ENCODE data around the gene WNT11.

Gene WNT11

DNA sequence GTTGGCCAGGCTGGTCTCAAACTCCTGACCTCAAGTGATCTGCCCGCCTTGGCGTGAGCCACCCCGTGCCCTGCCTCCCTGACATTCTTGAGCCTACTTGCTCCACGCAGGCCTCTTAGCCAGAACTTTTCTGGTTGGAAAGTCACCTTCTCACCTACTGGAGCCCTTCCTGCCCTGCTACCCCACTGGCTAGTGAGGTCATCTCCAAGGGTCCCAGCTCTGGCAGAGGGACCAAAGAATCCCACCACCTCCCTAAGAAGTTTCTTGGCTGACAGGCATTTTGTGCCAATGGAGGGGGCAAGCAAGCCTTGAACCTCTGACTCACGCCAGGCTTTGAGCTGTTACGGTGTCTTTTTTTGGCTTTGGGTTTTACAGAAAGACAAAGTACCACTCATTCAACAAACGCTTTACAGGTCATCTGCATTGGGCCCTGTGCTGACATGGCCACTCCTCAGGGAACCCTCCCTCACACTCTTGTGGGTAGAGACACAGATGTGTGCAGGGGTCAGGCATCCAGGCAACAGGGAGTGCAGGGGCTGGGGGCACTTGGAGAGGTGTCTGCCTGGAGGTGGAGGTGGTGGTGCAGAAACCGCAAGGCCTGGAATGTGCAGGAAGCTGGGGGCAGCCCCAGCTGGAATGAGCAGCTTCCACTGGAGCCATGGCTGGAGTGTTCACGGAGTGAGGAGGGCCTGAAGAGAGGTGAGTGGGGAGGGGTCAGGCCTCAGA lies 27.1 kb upstream of the WNT11 start:
- no peak overlapping the region for H3K4me3 ChIP-seq (ENCODE audit: low read depth, low read length)
- TF ChIP-seq, protein P1, sequence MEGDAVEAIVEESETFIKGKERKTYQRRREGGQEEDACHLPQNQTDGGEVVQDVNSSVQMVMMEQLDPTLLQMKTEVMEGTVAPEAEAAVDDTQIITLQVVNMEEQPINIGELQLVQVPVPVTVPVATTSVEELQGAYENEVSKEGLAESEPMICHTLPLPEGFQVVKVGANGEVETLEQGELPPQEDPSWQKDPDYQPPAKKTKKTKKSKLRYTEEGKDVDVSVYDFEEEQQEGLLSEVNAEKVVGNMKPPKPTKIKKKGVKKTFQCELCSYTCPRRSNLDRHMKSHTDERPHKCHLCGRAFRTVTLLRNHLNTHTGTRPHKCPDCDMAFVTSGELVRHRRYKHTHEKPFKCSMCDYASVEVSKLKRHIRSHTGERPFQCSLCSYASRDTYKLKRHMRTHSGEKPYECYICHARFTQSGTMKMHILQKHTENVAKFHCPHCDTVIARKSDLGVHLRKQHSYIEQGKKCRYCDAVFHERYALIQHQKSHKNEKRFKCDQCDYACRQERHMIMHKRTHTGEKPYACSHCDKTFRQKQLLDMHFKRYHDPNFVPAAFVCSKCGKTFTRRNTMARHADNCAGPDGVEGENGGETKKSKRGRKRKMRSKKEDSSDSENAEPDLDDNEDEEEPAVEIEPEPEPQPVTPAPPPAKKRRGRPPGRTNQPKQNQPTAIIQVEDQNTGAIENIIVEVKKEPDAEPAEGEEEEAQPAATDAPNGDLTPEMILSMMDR (IDR thresholded peaks at IDR 0.05; ENCODE audit: low read depth, low read length) = no peak

DNA sequence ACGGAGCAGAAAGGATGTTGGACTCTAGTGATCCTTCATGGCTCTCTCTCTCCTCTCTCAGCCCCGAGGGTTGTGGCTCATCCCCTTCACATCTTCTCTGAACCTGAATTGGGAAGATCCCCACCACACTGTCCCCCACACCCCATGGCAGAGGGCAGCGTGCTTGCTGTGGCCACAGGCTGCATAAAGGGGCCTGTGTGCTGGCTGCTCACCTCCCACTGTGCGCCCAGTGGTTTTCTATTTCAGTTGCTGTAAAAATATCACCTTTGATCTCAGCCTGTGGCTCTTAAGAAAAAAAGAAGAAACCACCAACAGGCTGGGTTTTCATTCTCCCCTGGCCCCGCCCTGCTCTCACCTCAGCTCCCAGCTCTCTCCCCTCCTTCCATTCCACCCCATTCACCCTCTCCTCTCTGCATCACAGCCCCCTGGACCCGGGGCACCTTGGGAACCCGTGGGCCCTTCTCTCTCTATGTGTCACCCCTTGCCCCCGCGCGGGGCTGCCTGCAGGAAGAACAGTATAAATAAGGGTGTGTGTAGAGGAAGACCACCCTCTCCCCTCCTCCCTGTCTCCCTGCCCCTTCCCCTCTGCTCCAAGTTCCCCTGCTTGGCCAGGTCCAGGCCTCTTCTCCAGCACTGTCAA lies 25.8 kb upstream of the WNT11 start:
- TF ChIP-seq, protein P1 (IDR thresholded peaks at IDR 0.05; ENCODE audit: low read depth, low read length) = no peak
- no peak overlapping the region for H3K4me3 ChIP-seq (ENCODE audit: low read depth, low read length)

DNA sequence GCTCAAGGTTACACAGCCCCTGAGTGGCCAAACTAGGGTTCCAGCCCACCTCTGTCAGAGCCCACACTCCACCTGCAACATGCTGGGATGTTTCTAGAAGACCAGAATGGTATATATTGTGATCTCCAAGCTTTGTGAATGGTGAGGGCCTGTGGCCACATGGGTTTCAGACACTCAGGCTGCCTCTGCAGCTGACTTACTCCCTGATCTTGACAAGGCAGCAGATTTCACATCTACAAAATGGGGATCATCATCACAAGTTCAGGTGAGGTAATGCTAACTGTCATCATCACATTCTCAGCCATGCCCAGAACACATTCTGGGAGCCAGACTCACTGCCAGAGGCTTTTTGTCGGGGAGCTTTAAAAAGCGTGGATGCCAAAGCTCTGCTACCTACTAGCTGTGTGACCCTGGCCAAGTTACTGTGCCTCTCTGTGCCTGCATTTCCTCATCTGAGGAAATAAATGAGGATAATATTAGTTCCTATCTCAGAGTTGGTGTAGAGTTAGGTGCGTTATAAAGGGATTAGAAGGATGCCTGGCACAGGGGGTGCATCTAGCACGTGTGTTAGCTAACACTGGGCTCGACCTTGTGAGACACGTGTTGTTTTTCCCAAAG lies 24.9 kb upstream of the WNT11 start:
- no peak overlapping the region for H3K4me3 ChIP-seq (ENCODE audit: low read depth, low read length)
- TF ChIP-seq, protein P1 (IDR thresholded peaks at IDR 0.05; ENCODE audit: low read depth, low read length) = no peak

DNA sequence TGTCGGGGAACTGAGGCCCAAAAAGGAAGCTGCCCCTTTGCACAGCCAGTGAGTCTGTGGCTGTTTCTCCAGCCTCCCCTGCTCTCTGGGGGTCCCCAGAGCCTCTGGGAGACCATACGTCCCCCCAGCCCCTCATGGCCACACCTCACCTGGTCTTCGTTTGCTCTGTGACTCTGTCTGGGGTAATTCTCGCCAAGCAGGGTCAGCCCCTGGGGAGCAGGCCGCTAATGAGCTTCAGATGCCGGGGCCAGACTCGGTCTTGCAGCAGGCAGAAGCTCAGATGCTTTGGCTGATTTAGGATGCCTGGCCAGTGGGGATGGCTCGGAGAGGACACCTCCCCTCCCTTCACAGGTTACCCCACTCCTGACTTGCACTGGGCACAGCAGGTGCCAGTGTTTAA lies 24.1 kb upstream of the WNT11 start:
- TF ChIP-seq, protein P1 (IDR thresholded peaks at IDR 0.05; ENCODE audit: low read depth, low read length) = no peak
- no peak overlapping the region for H3K4me3 ChIP-seq (ENCODE audit: low read depth, low read length)

DNA sequence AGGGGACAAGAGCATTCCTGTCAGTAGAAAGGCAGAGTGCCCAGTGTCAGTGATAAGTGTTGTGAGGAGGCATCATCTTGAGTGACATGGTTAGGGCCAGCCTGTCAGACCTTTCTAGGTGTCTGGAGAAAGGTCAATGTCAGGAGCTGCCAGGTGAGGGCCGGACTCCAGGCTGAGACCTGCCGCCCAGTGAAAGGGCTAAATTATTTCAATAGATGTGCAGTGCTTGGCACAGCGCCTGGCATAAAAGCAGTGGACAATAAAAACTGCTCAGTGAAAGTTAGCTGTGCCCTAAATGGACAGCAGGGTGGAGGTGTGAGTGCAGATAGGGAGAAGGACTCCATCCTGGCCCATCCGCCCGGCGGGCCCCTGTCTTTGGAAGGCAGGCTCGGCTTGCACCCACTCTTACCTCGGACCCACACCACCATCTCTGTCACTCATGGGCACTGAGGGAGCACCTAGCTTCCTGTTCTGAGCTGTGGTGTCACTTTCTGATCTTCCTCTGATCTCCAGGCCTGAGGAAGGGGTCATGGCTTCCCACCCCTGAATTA lies 23.5 kb upstream of the WNT11 start:
- no peak overlapping the region for H3K4me3 ChIP-seq (ENCODE audit: low read depth, low read length)
- TF ChIP-seq, protein P1 (IDR thresholded peaks at IDR 0.05; ENCODE audit: low read depth, low read length) = no peak

DNA sequence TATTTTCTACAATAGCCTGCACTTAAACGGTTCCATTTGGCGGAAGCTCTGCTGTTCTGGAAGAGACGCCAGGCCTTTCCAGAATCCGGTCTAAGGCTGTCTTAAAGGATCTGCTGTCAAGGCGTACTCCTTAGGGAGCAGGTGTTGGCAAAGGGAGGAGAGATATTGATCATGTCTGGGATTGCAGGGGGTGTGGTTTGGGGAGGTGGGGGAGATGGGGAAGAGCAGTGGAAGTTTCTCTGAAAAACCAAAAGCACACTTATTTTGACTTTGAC lies 22.5 kb upstream of the WNT11 start:
- TF ChIP-seq, protein P1 (IDR thresholded peaks at IDR 0.05; ENCODE audit: low read depth, low read length) = no peak
- no peak overlapping the region for H3K4me3 ChIP-seq (ENCODE audit: low read depth, low read length)
